H1 (cell line): ENCODE measurements around the gene SH3TC2. TPM values are rescaled to one million over a fixed set of nuclear protein-coding genes. Genes with fewer than 3 reads are reported as not detected.

ENCODE experiments used
- CTCF ChIA-PET: fragments of 300-600 bp; sonication (Branson Sonifier 250); formaldehyde crosslinking; loops from one replicate; lab custom pipeline; 2021; ENCODE audit not compliant: partially characterized antibody; lab: Charles Lee
- POLR2A ChIA-PET: fragments of 300-600 bp; sonication (Branson Sonifier 250); formaldehyde crosslinking; loops from one replicate; lab custom pipeline; 2021; ENCODE audit warnings: inconsistent platforms; ENCODE audit not compliant: partially characterized antibody; lab: Charles Lee
- DNase-seq, 2 experiments: peaks; one replicate each; pipeline versions ENCODE4 v3.0.0 to v3.0.0-alpha.2; 2010 to 2022; ENCODE audit warnings: low spot score in 2 of 2, low read depth in 1 of 2, mixed read lengths in 1 of 2
- FAIRE-seq: peaks from 2 replicates; lab custom pipeline; 2011; peaks lifted over from hg19 to GRCh38; lab: Jason Lieb, UNC
- H2AFZ ChIP-seq: 2 replicates; pipeline ENCODE4 v1.8.1; 2012; ENCODE audit warnings: low read length, inconsistent platforms
- H2AK5ac ChIP-seq: 2 replicates; pipeline ENCODE4 v1.6.1; 2013; ENCODE audit warnings: low read depth, low read length
- H2BK120ac ChIP-seq: replicated peaks from 2 replicates; pipeline ENCODE3; 2013; ENCODE audit warnings: low read depth, low read length, inconsistent platforms
- H2BK12ac ChIP-seq: 2 replicates; pipeline ENCODE4 v1.6.1; 2013; ENCODE audit warnings: low read depth, low read length
- H2BK15ac ChIP-seq: 2 replicates; pipeline ENCODE4 v1.6.1; 2013; ENCODE audit warnings: low read length
- H2BK20ac ChIP-seq: 2 replicates; pipeline ENCODE4 v1.6.1; 2013; ENCODE audit warnings: low read length
- H2BK5ac ChIP-seq: 2 replicates; pipeline ENCODE4 v1.6.1; 2013; ENCODE audit warnings: low read depth, low read length
- H3K14ac ChIP-seq: 2 replicates; pipeline ENCODE4 v1.6.1; 2013; ENCODE audit warnings: inconsistent platforms; ENCODE audit not compliant: insufficient read length
- H3K18ac ChIP-seq: 2 replicates; pipeline ENCODE4 v1.6.1; 2013; ENCODE audit warnings: low read length; ENCODE audit errors: extremely low read depth
- H3K23ac ChIP-seq: 2 replicates; pipeline ENCODE4 v1.6.1; 2013; ENCODE audit warnings: inconsistent platforms; ENCODE audit not compliant: insufficient read length
- H3K23me2 ChIP-seq: 2 replicates; pipeline ENCODE4 v1.6.1; 2013; ENCODE audit warnings: low read depth, low read length
- H3K27ac ChIP-seq: 2 replicates; pipeline ENCODE4 v1.6.1; 2011; ENCODE audit warnings: low read depth, low read length, inconsistent platforms
- H3K27me3 ChIP-seq, 4 experiments: replicated peaks in 1 of 4; 1 replicate in 1 of 4; 2 replicates in 3 of 4; pipeline versions ENCODE4 v1.6.1 to v1.8.1; 2011 to 2013; ENCODE audit warnings: low read length in 3 of 4, mild to moderate bottlenecking in 3 of 4, inconsistent platforms in 2 of 4, mixed read lengths in 2 of 4, moderate library complexity in 1 of 4; ENCODE audit not compliant: control insufficient read depth in 3 of 4, insufficient read depth in 3 of 4; ENCODE audit errors: extremely low read depth in 1 of 4
- H3K36me3 ChIP-seq, 4 experiments: 2 replicates each; pipeline versions ENCODE4 v1.6.1 to v1.8.1; 2011 to 2013; ENCODE audit warnings: mild to moderate bottlenecking in 4 of 4, low read length in 3 of 4, moderate library complexity in 2 of 4, control low read depth in 1 of 4, inconsistent platforms in 1 of 4; ENCODE audit not compliant: insufficient read depth in 4 of 4, control insufficient read depth in 2 of 4
- H3K4ac ChIP-seq: replicated peaks from 2 replicates; pipeline ENCODE3; 2013; ENCODE audit warnings: low read length, low read depth, mixed read lengths, inconsistent platforms; ENCODE audit not compliant: insufficient read length
- H3K4me1 ChIP-seq, 4 experiments: replicated peaks in 1 of 4; 1 replicate in 1 of 4; 2 replicates in 3 of 4; pipeline versions ENCODE4 v1.6.1 to v1.8.1; 2011 to 2013; ENCODE audit warnings: low read length in 3 of 4, inconsistent platforms in 2 of 4, mixed read lengths in 1 of 4; ENCODE audit not compliant: insufficient read depth in 4 of 4, control insufficient read depth in 3 of 4
- H3K4me2 ChIP-seq, 2 experiments: 2 replicates each; pipeline versions ENCODE4 v1.6.1 to v1.8.1; 2011 to 2013; ENCODE audit warnings: low read depth in 2 of 2, low read length in 2 of 2, control low read depth in 1 of 2, inconsistent platforms in 1 of 2, mild to moderate bottlenecking in 1 of 2; ENCODE audit not compliant: insufficient read depth in 1 of 2
- H3K4me3 ChIP-seq, 4 experiments: fragments of 200-600, 300-600 bp in 1 of 4; sonication (generic), shearing (Covaris generic), sonication (Bioruptor Twin) in 1 of 4; 2 replicates each; pipeline versions ENCODE4 v1.5.1 to v1.8.1; 2011 to 2016; ENCODE audit warnings: low read length in 4 of 4, low read depth in 3 of 4, control low read depth in 2 of 4, inconsistent platforms in 2 of 4, mild to moderate bottlenecking in 2 of 4, mixed read lengths in 1 of 4, moderate library complexity in 1 of 4; ENCODE audit not compliant: insufficient read depth in 2 of 4; ENCODE audit errors: extremely low read depth in 1 of 4
- H3K56ac ChIP-seq: replicated peaks from 2 replicates; pipeline ENCODE3; 2013; ENCODE audit warnings: low read depth, mild to moderate bottlenecking, mixed read lengths, low read length, inconsistent platforms; ENCODE audit not compliant: insufficient read length
- H3K79me1 ChIP-seq: 2 replicates; pipeline ENCODE4 v1.6.1; 2013; ENCODE audit warnings: low read depth, low read length, control low read depth
- H3K79me2 ChIP-seq, 2 experiments: 2 replicates each; pipeline versions ENCODE4 v1.6.1 to v1.8.1; 2012 to 2013; ENCODE audit warnings: low read length in 2 of 2, mild to moderate bottlenecking in 2 of 2, inconsistent platforms in 1 of 2; ENCODE audit not compliant: insufficient read depth in 2 of 2, control insufficient read depth in 1 of 2
- H3K9ac ChIP-seq, 4 experiments: replicated peaks in 1 of 4; 1 replicate in 1 of 4; 2 replicates in 3 of 4; pipeline versions ENCODE4 v1.6.1 to v1.8.1; 2011 to 2013; ENCODE audit warnings: low read depth in 3 of 4, low read length in 3 of 4, control low read depth in 2 of 4, mild to moderate bottlenecking in 2 of 4, moderate library complexity in 2 of 4, inconsistent platforms in 1 of 4; ENCODE audit errors: extremely low read depth in 1 of 4
- H3K9me3 ChIP-seq, 2 experiments: 2 replicates each; pipeline versions ENCODE4 v1.6.1 to v1.8.1; 2012 to 2013; ENCODE audit warnings: mild to moderate bottlenecking in 2 of 2, moderate library complexity in 2 of 2, control low read depth in 1 of 2, inconsistent platforms in 1 of 2, low read depth in 1 of 2, low read length in 1 of 2, mixed read lengths in 1 of 2; ENCODE audit not compliant: insufficient read depth in 2 of 2
- H4K20me1 ChIP-seq, 2 experiments: replicated peaks in 1 of 2; 2 replicates each; pipeline versions ENCODE3 to v1.8.1; 2011 to 2013; ENCODE audit warnings: inconsistent platforms in 2 of 2, low read length in 2 of 2, mild to moderate bottlenecking in 1 of 2; ENCODE audit not compliant: insufficient read depth in 2 of 2, control insufficient read depth in 1 of 2
- H4K5ac ChIP-seq: 2 replicates; pipeline ENCODE4 v1.6.1; 2013; ENCODE audit warnings: low read length, low read depth, mixed read lengths, inconsistent platforms; ENCODE audit not compliant: insufficient read length
- H4K8ac ChIP-seq: 2 replicates; pipeline ENCODE4 v1.8.0; 2013; ENCODE audit warnings: mild to moderate bottlenecking, moderate library complexity, low read length, inconsistent platforms; ENCODE audit not compliant: insufficient read depth; ENCODE audit errors: extremely low read depth
- H4K91ac ChIP-seq: replicated peaks from 2 replicates; pipeline ENCODE3; 2013; ENCODE audit warnings: low read length, mixed read lengths, inconsistent platforms; ENCODE audit not compliant: insufficient read length
- ASH2L ChIP-seq: fragments of 200-600, 300-600 bp; sonication (generic); IDR thresholded peaks from one replicate; pipeline ENCODE4 v1.7.1; 2017; ENCODE audit warnings: low read length
- BRCA1 ChIP-seq: IDR thresholded peaks from 2 replicates; pipeline ENCODE4 v1.6.1; 2012; ENCODE audit warnings: low read depth, low read length, improper control_type of control experiment
- CTBP2 ChIP-seq: IDR thresholded peaks from 2 replicates; pipeline ENCODE4 v1.7.0; 2011; ENCODE audit warnings: borderline replicate concordance, mild to moderate bottlenecking, moderate library complexity, mixed read lengths, low read length; ENCODE audit not compliant: insufficient read depth, insufficient read length
- EGR1 ChIP-seq: IDR thresholded peaks from 2 replicates; pipeline ENCODE4 v1.6.1; 2011; ENCODE audit warnings: low read depth, low read length, borderline replicate concordance
- EZH2 ChIP-seq: fragments of 200-600 bp; sonication (generic); IDR thresholded peaks from 2 replicates; pipeline ENCODE4 v1.7.1; 2012; ENCODE audit warnings: low read depth, mild to moderate bottlenecking, moderate library complexity, low read length, inconsistent platforms; ENCODE audit not compliant: severe bottlenecking
- FOSL1 ChIP-seq: IDR thresholded peaks from 2 replicates; pipeline ENCODE4 v1.6.1; 2011; ENCODE audit warnings: mild to moderate bottlenecking, low read depth, low read length, moderate library complexity; ENCODE audit not compliant: insufficient read depth
- HDAC6 ChIP-seq: IDR thresholded peaks from one replicate; pipeline ENCODE4 v1.7.1; 2012; ENCODE audit warnings: low read depth, mild to moderate bottlenecking, inconsistent platforms, low read length, moderate library complexity
- NANOG ChIP-seq: IDR thresholded peaks from 2 replicates; pipeline ENCODE4 v1.6.1; 2011; ENCODE audit warnings: low read length, low read depth, mild to moderate bottlenecking, inconsistent platforms; ENCODE audit not compliant: insufficient read depth, poor library complexity, severe bottlenecking
- POU5F1 ChIP-seq: IDR thresholded peaks from 2 replicates; pipeline ENCODE4 v1.6.1; 2011; ENCODE audit warnings: low read depth, mild to moderate bottlenecking, low read length, moderate library complexity
- SIRT6 ChIP-seq: IDR thresholded peaks from one replicate; pipeline ENCODE4 v1.7.1; 2012; ENCODE audit warnings: low read length, inconsistent platforms
- SP4 ChIP-seq: IDR thresholded peaks from 2 replicates; pipeline ENCODE4 v1.6.1; 2012; ENCODE audit warnings: low read length, inconsistent platforms
- WGBS, 2 experiments: shearing (Covaris generic) in 1 of 2; methylation state at CpG; one replicate each; pipeline versions ENCODE4 v1.1.6 to v1.1.7; 2013 to 2015; ENCODE audit warnings: low lambda C conversion rate in 2 of 2, mixed read lengths in 2 of 2, inconsistent platforms in 1 of 2, low coverage in 1 of 2, missing lambda C conversion rate in 1 of 2; ENCODE audit not compliant: insufficient replicate concordance in 2 of 2, insufficient coverage in 1 of 2, insufficient read length in 1 of 2; ENCODE audit errors: extremely low coverage in 1 of 2, missing lambda C conversion rate in 1 of 2; 5-methylcytosine and 5-hydroxymethylcytosine counted together
- polyA plus RNA-seq, 7 experiments: library from polyadenylated mRNA; depleted of rRNA in 3 of 7; stranded (reverse) in 5 of 7; unstranded in 2 of 7; fragments of >200 nt in 5 of 7; fragments of 200-250 nt in 2 of 7; gene quantifications; 1 replicate in 5 of 7; 2 replicates in 1 of 7; 4 replicates in 1 of 7; pipeline versions ENCODE4 v1.2.1 to v1.2.3, GENCODE V29; 2011 to 2013; ENCODE audit warnings: missing spikeins in 2 of 7, mixed read lengths in 2 of 7
- total RNA-seq: library from RNA; stranded (reverse); fragmentation: NEBNext Ultra II Directional; extraction: Animal tissue kit (Norgen Biotek cat#: 25700); gene quantifications from 2 replicates; pipeline ENCODE4 v1.2.1, GENCODE V29; 2021

The SH3TC2 gene
- total and polyA plus RNA-seq, 2 of the 8 experiments (the other 6 are each of a cell fraction or from before 2014, with no cell fraction given) = 0.11 to 0.80 TPM

GRCh38 chr5:149041242-149041641, 21.6 kb downstream of the SH3TC2 start:
- FAIRE-seq (no peak), DNase-seq (no peak)
- H2BK5ac ChIP-seq = no peak overlapping the region
- H2AK5ac ChIP-seq = no peak overlapping the region
- H3K9me3 ChIP-seq = no peaks in the 10 kb centered on the region
- 0 out of 2 replicates have a peak overlapping the region, but pooled peaks have one; percentile 58 for H2AFZ ChIP-seq
- 0 out of 2 replicates have a peak, but pooled peaks cover 2% of the 10 kb centered on the region for H3K79me1 ChIP-seq
- no peaks in the 10 kb centered on the region for H3K27me3 ChIP-seq
- no peak overlapping the region for H2BK12ac ChIP-seq
- 81% methylated on average over 5 of the region's 5 CpGs; no CpG with 5 or more reads in 1 of the 2 experiments for WGBS, 2 experiments
- H3K23ac ChIP-seq = no peak overlapping the region
- H2BK15ac ChIP-seq = no peak overlapping the region
- H3K14ac ChIP-seq = no peak overlapping the region
- ChIA-PET CTCF (no interaction called here), POLR2A (no interaction called here)
- no peak overlapping the region for H4K5ac ChIP-seq
- no peak overlapping the region for H2BK20ac ChIP-seq
- no peak overlapping the region for H3K56ac ChIP-seq
- TF ChIP-seq EGR1 (no peak), CTBP2 (no peak), SP4 (no peak), POU5F1 (no peak), NANOG (no peak), HDAC6 (no peak), SIRT6 (no peak), FOSL1 (no peak), EZH2 (no peak), ASH2L (no peak), BRCA1 (no peak)
- no peaks in the 10 kb centered on the region for H4K20me1 ChIP-seq
- no peak overlapping the region for H2BK120ac ChIP-seq
- H3K4ac ChIP-seq = no peak overlapping the region
- no peaks in the 10 kb centered on the region for H3K4me1 ChIP-seq
- no peak overlapping the region for H3K4me2 ChIP-seq
- H3K18ac ChIP-seq = no peak overlapping the region
- H3K79me2 ChIP-seq = no peaks in the 10 kb centered on the region
- no peaks in the 10 kb centered on the region for H3K36me3 ChIP-seq
- H3K9ac ChIP-seq = no peak overlapping the region
- no peak overlapping the region for H3K4me3 ChIP-seq
- no peak overlapping the region; the same call in 1 of the 2 replicates for H4K8ac ChIP-seq
- no peaks in the 10 kb centered on the region; the same call in 1 of the 2 replicates for H3K23me2 ChIP-seq
- no peak overlapping the region for H4K91ac ChIP-seq
- H3K27ac ChIP-seq = no peak overlapping the region
